Coronary artery (tissue), 2 donors: ENCODE data around the gene LSM14B.
"Not testable (repeated sequence)": the region's sequence is repeated elsewhere in the genome, so short reads cannot be mapped to it uniquely, and the experiment has no call there.

Experiments used
- DNase-seq: peaks from one replicate; pipeline ENCODE4 v3.0.0-alpha.2; 2017; ENCODE audit warnings: low spot score
- H3K27ac ChIP-seq, 2 donors: fragments of 200-600 bp; sonication (generic); one replicate each; pipeline ENCODE4 v1.5.1; 2016 to 2019
- H3K4me3 ChIP-seq: fragments of 200-600 bp; sonication (generic); 2 replicates; pipeline ENCODE4 v1.5.1; 2016; ENCODE audit warnings: mild to moderate bottlenecking, moderate library complexity
- TF ChIP-seq, protein P1 (sequence below): fragments of 200-600 bp; sonication (generic); IDR thresholded peaks from one replicate; pipeline ENCODE4 v1.5.1; 2019; ENCODE audit warnings: antibody characterized with exemption

Gene LSM14B

DNA sequence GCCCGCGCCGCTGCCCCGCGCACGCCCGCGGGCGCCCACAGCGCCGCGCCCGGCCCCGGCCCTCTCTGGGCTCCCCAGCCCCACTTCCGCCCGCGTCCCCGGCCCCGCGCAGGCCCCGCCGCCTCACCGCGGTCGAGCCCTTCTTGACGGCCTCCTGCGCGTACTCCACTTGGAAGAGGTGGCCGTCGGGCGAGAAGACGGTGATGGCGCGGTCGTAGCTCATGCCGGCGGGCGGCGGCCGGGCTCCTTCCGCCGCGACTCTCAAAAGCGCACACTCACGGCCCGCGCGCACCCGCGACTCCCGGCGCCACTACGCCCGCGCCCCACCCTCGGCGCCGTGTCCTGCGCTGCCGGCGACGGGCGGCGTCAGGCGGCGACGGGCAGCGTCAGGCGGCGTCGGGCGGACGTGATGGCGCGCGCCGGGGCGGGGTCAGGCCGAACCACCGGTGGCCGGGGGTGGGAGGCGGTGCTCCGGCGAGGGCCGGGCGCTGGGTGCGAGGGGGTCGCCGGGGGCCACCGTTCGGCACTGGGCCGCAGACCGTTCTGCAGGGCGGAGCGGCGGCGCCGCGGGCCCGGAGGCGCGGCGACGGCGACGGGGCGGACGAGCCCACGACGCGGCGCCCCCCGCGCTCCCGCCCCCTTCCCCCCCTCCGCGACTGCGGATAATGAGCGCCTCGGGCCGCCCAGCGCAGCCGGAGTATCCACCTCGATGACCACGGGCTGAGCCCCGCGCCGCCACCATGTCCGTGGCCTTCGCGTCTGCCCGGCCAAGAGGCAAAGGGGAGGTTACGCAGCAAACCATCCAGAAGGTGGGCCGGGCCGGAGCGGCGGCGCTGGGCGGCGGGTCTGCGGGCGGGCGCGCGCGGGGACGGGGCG lies 21.0 kb downstream of the LSM14B start, which contains the start of the genes PSMA7 and SS18L1:
TSS of gene PSMA7 (minus strand) at position 314 of the 876 bp plus-strand sequence. CDS start at position 223, 91 bp downstream.
TSS of gene SS18L1 (plus strand) at position 689 of the 876 bp plus-strand sequence. CDS start at position 741, 52 bp downstream.
- peak within 1 kb of the TSS; percentile 91 for H3K4me3 ChIP-seq
- TF ChIP-seq, protein P1, sequence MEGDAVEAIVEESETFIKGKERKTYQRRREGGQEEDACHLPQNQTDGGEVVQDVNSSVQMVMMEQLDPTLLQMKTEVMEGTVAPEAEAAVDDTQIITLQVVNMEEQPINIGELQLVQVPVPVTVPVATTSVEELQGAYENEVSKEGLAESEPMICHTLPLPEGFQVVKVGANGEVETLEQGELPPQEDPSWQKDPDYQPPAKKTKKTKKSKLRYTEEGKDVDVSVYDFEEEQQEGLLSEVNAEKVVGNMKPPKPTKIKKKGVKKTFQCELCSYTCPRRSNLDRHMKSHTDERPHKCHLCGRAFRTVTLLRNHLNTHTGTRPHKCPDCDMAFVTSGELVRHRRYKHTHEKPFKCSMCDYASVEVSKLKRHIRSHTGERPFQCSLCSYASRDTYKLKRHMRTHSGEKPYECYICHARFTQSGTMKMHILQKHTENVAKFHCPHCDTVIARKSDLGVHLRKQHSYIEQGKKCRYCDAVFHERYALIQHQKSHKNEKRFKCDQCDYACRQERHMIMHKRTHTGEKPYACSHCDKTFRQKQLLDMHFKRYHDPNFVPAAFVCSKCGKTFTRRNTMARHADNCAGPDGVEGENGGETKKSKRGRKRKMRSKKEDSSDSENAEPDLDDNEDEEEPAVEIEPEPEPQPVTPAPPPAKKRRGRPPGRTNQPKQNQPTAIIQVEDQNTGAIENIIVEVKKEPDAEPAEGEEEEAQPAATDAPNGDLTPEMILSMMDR, result no peak
- peak within 1 kb of the TSS; percentile 77 to 98 for H3K27ac ChIP-seq
- peak; percentile 90 for DNase-seq

DNA sequence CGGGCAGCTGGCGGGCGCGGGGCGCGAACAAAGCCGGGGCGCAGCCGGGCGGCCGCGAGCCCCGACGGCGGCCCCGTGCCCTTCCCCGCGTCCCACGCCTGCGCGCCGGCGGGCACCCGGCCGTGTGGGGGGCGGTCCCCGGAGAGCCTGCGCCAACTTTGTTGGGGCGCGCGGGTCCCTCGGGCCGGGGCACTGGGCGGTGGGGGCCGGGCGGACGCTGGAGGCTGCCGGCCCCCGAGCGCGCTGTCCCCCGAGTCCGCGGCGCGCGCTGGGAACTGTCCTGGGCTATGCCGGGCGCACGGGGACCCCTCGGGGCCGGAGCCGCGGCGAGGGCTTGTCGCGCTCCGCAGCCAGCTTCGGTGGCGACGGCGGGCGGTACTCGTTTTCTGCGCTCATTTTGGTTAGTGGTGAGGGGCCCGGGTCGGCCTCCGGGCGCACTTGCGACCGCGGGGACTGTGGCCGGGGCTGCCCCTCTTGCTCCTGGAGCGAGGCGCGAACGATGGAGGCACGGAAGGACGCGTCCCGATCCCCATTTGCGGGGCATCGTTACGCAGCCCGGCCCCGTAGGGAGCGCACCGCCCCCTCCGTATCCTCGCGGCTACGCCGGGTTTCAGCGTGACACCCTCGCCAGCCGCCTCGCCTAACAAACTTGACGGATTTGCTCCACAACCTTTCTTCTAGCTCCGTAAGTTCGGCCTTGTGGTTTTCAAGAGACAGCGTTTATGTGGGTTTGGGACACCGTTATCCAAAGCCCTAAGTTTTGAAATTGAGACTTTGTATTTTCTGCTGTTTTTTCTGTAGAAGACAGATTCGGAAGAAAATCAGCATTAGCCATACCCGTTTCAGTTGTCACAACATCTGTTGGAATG lies 21.9 kb downstream of the LSM14B start:
- DNase-seq, result peak; percentile 74
- H3K4me3 ChIP-seq, result peak overlapping the region; percentile 91
- H3K27ac ChIP-seq, result peak overlapping the region; percentile 77 to 98
- TF ChIP-seq, protein P1, result no peak

DNA sequence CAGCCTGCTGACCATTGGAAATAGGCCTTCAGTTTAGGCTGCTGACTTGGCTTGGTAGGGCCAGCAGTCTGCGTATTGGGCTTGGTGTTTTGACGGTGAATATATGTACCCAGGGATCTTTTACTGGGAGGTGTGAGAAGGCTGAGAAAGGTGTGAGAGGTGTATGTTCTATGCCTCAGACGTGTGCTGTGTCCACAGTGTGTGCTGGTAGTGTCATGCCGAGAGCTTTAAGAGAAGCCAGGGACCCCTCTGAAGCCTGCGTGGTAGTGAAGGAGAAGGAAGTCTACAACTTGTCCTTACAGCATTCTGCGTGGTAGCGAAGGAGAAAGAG lies 23.4 kb downstream of the LSM14B start:
- Histone ChIP-seq H3K27ac (no peak overlapping the region), H3K4me3 (no peak overlapping the region)
- TF ChIP-seq, protein P1, result no peak
- DNase-seq, result no peak

DNA sequence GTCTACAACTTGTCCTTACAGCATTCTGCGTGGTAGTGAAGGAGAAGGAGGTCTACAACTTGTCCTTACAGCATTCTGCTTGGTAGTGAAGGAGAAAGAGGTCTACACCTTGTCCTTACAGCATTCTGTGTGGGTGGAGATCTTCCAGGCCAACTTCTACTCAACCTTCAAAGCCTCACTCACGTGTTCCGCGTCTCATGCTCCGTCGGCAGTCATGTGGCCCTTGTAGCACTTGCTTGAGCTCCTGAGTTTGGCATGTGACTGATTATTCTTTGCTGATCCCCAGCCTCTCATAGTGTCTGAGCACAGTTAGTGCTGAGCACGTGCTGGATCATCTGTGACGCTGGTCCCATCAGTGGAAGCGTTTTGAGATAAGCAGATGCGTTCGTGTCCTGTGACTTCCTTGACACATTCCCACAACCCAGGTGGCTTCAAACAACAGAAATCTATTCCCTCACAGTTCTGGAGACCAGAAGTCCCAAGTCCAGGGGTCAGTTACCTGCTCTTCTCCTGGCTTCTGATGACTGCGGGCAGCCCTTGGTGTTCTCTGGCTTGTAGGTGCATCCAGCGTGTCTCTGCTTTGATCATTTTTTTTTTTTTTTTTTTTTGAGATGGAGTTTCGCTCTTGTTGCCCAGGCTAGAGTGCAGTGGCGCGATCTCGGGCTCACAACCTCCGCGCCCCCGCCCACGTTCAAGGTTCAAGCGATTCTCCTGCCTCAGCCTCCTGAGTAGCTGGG lies 23.9 kb downstream of the LSM14B start:
- H3K27ac ChIP-seq, result no peak overlapping the region
- DNase-seq, result peak; percentile 64
- H3K4me3 ChIP-seq, result no peak overlapping the region
- TF ChIP-seq, protein P1, result no peak

DNA sequence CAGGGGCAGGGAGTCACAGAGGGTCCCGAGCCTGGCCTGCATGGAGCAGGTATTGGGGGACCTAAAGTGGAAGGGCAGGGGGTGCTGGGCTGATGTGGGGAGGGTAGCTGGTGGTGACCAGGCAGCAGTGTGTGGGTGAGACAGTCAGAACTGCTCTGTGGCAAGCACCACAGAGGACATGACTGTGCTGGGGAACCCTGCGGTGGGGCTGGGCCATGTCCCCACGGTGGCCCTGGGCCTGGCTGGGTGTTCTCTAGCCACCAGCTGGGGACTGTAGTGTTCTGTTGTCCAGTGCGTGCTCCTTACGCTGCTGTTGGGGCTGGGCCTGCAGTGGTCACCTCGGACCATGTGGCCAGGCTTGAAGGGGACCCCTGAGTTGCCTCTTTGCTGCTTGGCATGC lies 24.9 kb downstream of the LSM14B start:
- Histone ChIP-seq H3K27ac (no peak overlapping the region), H3K4me3 (no peak overlapping the region)
- DNase-seq, result peak; percentile 63
- TF ChIP-seq, protein P1, result no peak

DNA sequence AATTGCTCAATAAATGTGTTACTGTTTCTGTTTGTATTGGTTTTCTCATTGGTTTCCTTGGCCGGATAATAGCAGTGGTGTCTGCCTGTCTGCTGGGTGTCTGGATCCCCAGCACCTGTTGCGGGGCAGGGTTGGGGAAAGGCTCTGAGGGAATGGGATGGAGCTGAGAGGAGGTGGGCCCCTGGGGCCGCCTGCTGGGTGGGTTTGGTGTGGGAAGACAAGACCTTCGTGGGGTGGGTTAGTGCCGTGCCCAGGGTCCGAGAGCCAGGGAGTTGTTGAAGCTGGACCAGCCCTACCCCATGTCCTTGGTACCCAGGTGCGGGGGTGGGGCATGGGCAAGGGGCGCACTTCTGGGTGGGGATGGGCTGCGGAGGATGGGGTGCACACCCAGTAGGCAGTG lies 25.3 kb downstream of the LSM14B start:
- no peak overlapping the region for H3K4me3 ChIP-seq
- no peak overlapping the region for H3K27ac ChIP-seq
- no peak for DNase-seq
- TF ChIP-seq, protein P1, result no peak

DNA sequence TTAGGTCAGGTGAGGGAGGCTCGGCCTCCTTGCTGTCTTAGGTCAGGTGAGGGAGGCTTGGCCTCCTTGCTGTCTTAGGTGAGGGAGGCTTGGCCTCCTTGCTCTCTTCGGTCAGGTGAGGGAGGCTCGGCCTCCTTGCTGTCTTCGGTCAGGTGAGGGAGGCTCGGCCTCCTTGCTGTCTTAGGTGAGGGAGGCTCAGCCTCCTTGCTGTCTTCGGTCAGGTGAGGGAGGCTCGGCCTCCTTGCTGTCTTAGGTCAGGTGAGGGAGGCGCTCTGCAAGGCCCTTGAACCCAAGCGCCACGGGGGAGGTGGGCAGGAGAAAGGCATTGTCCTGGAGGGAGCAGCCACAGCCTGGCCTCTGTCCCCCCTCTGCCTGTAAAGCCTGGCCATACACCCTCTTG lies 26.1 kb downstream of the LSM14B start:
- not testable (repeated sequence) for H3K27ac ChIP-seq, DNase-seq, H3K4me3 ChIP-seq
